ENCODE data around the gene RTP3. TPM values are rescaled to one million over a fixed set of nuclear protein-coding genes. Genes with fewer than 3 reads are reported as not detected.

Gene RTP3
- polyA plus RNA-seq, 2 of the 4 experiments (the other 2 are of a cell fraction): not detected

DNA sequence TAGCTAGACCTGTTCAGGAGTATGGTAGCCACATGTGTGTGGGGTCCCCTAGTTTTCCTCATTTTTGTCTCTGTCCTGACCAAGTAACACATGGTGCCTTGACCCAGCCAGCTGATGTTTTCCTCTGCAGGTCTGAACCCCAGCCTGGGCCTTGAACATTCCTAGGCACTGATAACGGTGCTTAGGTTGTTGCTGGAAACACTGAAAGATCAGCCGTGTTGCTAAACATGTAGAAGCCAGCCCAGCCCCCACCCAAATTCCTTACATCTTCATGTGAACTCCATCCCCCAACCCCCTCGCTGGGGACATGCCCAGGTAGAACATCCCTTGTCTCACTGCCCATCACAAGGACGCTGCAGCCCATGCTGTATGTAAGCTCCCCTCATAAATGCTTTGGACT lies 18.7 kb downstream of the RTP3 start:
- POLR2A ChIA-PET: no interaction called here
- H3K4me3 ChIP-seq: no peak overlapping the region
- H3K4me1 ChIP-seq: 0 out of 3 replicates have a peak, but pooled peaks cover 3% of the 10 kb centered on the region
- CTCF ChIA-PET: interaction anchor here (0.6 to 2.0 kb wide), 2 partner anchors 28 to 181 kb away, joined by 3 to 10 read pairs; no protein-coding TSS in a partner anchor
- 75% methylated on average over 4 of the region's 4 CpGs for WGBS (ENCODE audit: missing lambda C conversion rate)
- no peak overlapping the region for H3K4me2 ChIP-seq
- DNase-seq (ENCODE audit: low read depth in 1 of 2, low spot score in 1 of 2) (no peak), ATAC-seq (no peak), FAIRE-seq (no peak)
- H3K27ac ChIP-seq: no peak overlapping the region
- TF ChIP-seq, protein P1, sequence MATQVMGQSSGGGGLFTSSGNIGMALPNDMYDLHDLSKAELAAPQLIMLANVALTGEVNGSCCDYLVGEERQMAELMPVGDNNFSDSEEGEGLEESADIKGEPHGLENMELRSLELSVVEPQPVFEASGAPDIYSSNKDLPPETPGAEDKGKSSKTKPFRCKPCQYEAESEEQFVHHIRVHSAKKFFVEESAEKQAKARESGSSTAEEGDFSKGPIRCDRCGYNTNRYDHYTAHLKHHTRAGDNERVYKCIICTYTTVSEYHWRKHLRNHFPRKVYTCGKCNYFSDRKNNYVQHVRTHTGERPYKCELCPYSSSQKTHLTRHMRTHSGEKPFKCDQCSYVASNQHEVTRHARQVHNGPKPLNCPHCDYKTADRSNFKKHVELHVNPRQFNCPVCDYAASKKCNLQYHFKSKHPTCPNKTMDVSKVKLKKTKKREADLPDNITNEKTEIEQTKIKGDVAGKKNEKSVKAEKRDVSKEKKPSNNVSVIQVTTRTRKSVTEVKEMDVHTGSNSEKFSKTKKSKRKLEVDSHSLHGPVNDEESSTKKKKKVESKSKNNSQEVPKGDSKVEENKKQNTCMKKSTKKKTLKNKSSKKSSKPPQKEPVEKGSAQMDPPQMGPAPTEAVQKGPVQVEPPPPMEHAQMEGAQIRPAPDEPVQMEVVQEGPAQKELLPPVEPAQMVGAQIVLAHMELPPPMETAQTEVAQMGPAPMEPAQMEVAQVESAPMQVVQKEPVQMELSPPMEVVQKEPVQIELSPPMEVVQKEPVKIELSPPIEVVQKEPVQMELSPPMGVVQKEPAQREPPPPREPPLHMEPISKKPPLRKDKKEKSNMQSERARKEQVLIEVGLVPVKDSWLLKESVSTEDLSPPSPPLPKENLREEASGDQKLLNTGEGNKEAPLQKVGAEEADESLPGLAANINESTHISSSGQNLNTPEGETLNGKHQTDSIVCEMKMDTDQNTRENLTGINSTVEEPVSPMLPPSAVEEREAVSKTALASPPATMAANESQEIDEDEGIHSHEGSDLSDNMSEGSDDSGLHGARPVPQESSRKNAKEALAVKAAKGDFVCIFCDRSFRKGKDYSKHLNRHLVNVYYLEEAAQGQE (IDR thresholded peaks at IDR 0.05): no peak
- TF ChIP-seq, protein P2, sequence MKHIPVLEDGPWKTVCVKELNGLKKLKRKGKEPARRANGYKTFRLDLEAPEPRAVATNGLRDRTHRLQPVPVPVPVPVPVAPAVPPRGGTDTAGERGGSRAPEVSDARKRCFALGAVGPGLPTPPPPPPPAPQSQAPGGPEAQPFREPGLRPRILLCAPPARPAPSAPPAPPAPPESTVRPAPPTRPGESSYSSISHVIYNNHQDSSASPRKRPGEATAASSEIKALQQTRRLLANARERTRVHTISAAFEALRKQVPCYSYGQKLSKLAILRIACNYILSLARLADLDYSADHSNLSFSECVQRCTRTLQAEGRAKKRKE (CRISPR knock-in tag; IDR thresholded peaks at IDR 0.05; ENCODE audit: low read depth): no peak
- no peak for TF ChIP-seq MYC (IDR thresholded peaks at IDR 0.05; ENCODE audit: borderline replicate concordance, low read length)
- TF ChIP-seq ZNF302 (CRISPR knock-in tag; IDR thresholded peaks at IDR 0.05): no peak
- TF ChIP-seq RNF2 (IDR thresholded peaks at IDR 0.05; ENCODE audit: borderline replicate concordance, low read depth): no peak
- no peak for TF ChIP-seq BHLHE40 (IDR thresholded peaks at IDR 0.05; ENCODE audit: low read depth, low read length)
- TF ChIP-seq ZFP36 (IDR thresholded peaks at IDR 0.05; ENCODE audit: borderline replicate concordance, partially characterized antibody): no peak
- no peak for TF ChIP-seq SREBF2 (IDR thresholded peaks at IDR 0.05)
- no peak for TF ChIP-seq HES2 (IDR thresholded peaks at IDR 0.05)
- no peak for TF ChIP-seq RARB (CRISPR knock-in tag; IDR thresholded peaks at IDR 0.05)
- TF ChIP-seq HEYL (CRISPR knock-in tag; IDR thresholded peaks at IDR 0.05): no peak
- TF ChIP-seq, protein P3, sequence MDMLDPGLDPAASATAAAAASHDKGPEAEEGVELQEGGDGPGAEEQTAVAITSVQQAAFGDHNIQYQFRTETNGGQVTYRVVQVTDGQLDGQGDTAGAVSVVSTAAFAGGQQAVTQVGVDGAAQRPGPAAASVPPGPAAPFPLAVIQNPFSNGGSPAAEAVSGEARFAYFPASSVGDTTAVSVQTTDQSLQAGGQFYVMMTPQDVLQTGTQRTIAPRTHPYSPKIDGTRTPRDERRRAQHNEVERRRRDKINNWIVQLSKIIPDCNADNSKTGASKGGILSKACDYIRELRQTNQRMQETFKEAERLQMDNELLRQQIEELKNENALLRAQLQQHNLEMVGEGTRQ (IDR thresholded peaks at IDR 0.05): no peak
- no peak for TF ChIP-seq EHMT2 (IDR thresholded peaks at IDR 0.05; ENCODE audit: low read depth)
- no peak for TF ChIP-seq CHD4 (IDR thresholded peaks at IDR 0.05; ENCODE audit: borderline replicate concordance)
- no peak for TF ChIP-seq NPAS2 (CRISPR knock-in tag; IDR thresholded peaks at IDR 0.05; ENCODE audit: borderline replicate concordance)
- TF ChIP-seq TFCP2L1 (CRISPR knock-in tag; IDR thresholded peaks at IDR 0.05): no peak
- H3K9me3 ChIP-seq: no peaks in the 10 kb centered on the region

GRCh38 chr3:46517016-46517783 lies 19.4 kb downstream of the RTP3 start:
- ATAC-seq: peak in 1 of 2 experiments; percentile 47; a peak in 2 of 6 replicates
- POLR2A ChIA-PET: no interaction called here
- no peak overlapping the region for H3K4me3 ChIP-seq

More at GRCh38 chr3:46517016-46517783, 19.4 kb downstream of the RTP3 start:
- no peak for FAIRE-seq
- Histone ChIP-seq H3K27ac (no peak overlapping the region), H3K4me1 (0 out of 3 replicates have a peak, but pooled peaks cover 3% of the 10 kb centered on the region), H3K4me2 (0 out of 3 replicates have a peak overlapping the region, but pooled peaks have one; percentile 6), H3K9me3 (no peaks in the 10 kb centered on the region)
- WGBS (ENCODE audit: missing lambda C conversion rate): 39% methylated on average over 7 of the region's 7 CpGs
- TF ChIP-seq TFCP2L1 (CRISPR knock-in tag; IDR thresholded peaks at IDR 0.05) (no peak), CHD4 (IDR thresholded peaks at IDR 0.05; ENCODE audit: borderline replicate concordance) (no peak), ZC3H11A (IDR thresholded peaks at IDR 0.05) (no peak), TP53 (CRISPR knock-in tag; IDR thresholded peaks at IDR 0.05) (no peak)
- TF ChIP-seq, protein P4, sequence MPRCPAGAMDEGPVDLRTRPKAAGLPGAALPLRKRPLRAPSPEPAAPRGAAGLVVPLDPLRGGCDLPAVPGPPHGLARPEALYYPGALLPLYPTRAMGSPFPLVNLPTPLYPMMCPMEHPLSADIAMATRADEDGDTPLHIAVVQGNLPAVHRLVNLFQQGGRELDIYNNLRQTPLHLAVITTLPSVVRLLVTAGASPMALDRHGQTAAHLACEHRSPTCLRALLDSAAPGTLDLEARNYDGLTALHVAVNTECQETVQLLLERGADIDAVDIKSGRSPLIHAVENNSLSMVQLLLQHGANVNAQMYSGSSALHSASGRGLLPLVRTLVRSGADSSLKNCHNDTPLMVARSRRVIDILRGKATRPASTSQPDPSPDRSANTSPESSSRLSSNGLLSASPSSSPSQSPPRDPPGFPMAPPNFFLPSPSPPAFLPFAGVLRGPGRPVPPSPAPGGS (IDR thresholded peaks at IDR 0.05): no peak
- CTCF ChIA-PET: interaction anchor here (0.6 to 2.0 kb wide), 2 partner anchors 29 to 182 kb away, joined by 3 to 10 read pairs; no protein-coding TSS in a partner anchor
- peak in 1 of 2 experiments; percentile 34 for DNase-seq (ENCODE audit: low read depth in 1 of 2, low spot score in 1 of 2)

All from A549 (cell line).